GM23338 (cell line): ENCODE measurements around the gene STKLD1. TPM values are rescaled to one million over a fixed set of nuclear protein-coding genes. Genes with fewer than 3 reads are reported as not detected.

Experiments used
- ATAC-seq: fragments of 200-7000 bp; cut with Tn5 transposase; 3 replicates; pipeline ENCODE4 v1.9.1; 2020
- DNase-seq: peaks from one replicate; pipeline ENCODE4 v3.0.0-alpha.2; 2015; ENCODE audit warnings: low spot score
- H2AFZ ChIP-seq: fragments of 200-600 bp; sonication (generic); 2 replicates; pipeline ENCODE4 v1.8.0; 2016; ENCODE audit warnings: antibody characterized with exemption, mild to moderate bottlenecking, moderate library complexity
- H3F3A ChIP-seq: fragments of 200-600 bp; sonication (generic); replicated peaks from 2 replicates; pipeline ENCODE4 v1.8.0; 2017; ENCODE audit warnings: antibody characterized with exemption, mixed run types, low read depth
- H3K27ac ChIP-seq: fragments of 200-600 bp; sonication (generic); 2 replicates; pipeline ENCODE4 v1.6.1; 2016; ENCODE audit warnings: low read depth
- H3K27me3 ChIP-seq: fragments of 200-600 bp; sonication (generic); 2 replicates; pipeline ENCODE4 v1.8.0; 2016; ENCODE audit warnings: mild to moderate bottlenecking, mixed run types, moderate library complexity; ENCODE audit not compliant: insufficient read depth
- H3K36me3 ChIP-seq: fragments of 200-600 bp; sonication (generic); 2 replicates; pipeline ENCODE4 v1.8.0; 2016; ENCODE audit warnings: mild to moderate bottlenecking; ENCODE audit not compliant: insufficient read depth
- H3K4me1 ChIP-seq: fragments of 200-600 bp; sonication (generic); 2 replicates; pipeline ENCODE4 v1.8.0; 2016; ENCODE audit warnings: mild to moderate bottlenecking, moderate library complexity; ENCODE audit not compliant: insufficient read depth
- H3K4me2 ChIP-seq: fragments of 200-600 bp; sonication (generic); 2 replicates; pipeline ENCODE4 v1.7.1; 2017; ENCODE audit warnings: mixed run types
- H3K4me3 ChIP-seq: fragments of 200-600 bp; sonication (generic); 2 replicates; pipeline ENCODE4 v1.6.1; 2016; ENCODE audit warnings: mixed run types
- H3K79me2 ChIP-seq: fragments of 200-600 bp; sonication (generic); replicated peaks from 2 replicates; pipeline ENCODE4 v1.8.0; 2017; ENCODE audit warnings: mild to moderate bottlenecking; ENCODE audit not compliant: insufficient read depth
- H3K9me2 ChIP-seq: fragments of 200-600 bp; sonication (generic); 2 replicates; pipeline ENCODE4 v1.8.0; 2017; ENCODE audit not compliant: insufficient read depth
- H4K20me1 ChIP-seq: fragments of 200-600 bp; sonication (generic); replicated peaks from 2 replicates; pipeline ENCODE4 v1.8.0; 2017; ENCODE audit warnings: mild to moderate bottlenecking; ENCODE audit not compliant: insufficient read depth
- H3K27ac Mint-ChIP-seq: 2 replicates; pipeline ENCODE4 v1.8.0; 2020; ENCODE audit warnings: inconsistent platforms, mild to moderate bottlenecking, moderate library complexity, mixed read lengths
- H3K27me3 Mint-ChIP-seq: 3 replicates; pipeline ENCODE4 v1.8.0; 2022; ENCODE audit warnings: low read depth, mild to moderate bottlenecking, moderate library complexity, mixed read lengths, inconsistent platforms; ENCODE audit not compliant: insufficient read depth, poor library complexity
- H3K36me3 Mint-ChIP-seq: 3 replicates; pipeline ENCODE4 v1.8.0; 2021; ENCODE audit warnings: low read depth, mild to moderate bottlenecking, inconsistent platforms, moderate library complexity, mixed read lengths
- H3K4me1 Mint-ChIP-seq: 3 replicates; pipeline ENCODE4 v1.8.0; 2020; ENCODE audit warnings: mild to moderate bottlenecking, inconsistent platforms, mixed read lengths
- H3K4me3 Mint-ChIP-seq: 3 replicates; pipeline ENCODE4 v1.8.0; 2021; ENCODE audit warnings: moderate library complexity, mild to moderate bottlenecking, inconsistent platforms, mixed read lengths
- H3K9me3 Mint-ChIP-seq: 3 replicates; pipeline ENCODE4 v1.8.0; 2020; ENCODE audit warnings: moderate library complexity, mild to moderate bottlenecking, inconsistent platforms, mixed read lengths
- CREB1 ChIP-seq: fragments of 250-450 bp; sonication (Bioruptor Pico); IDR thresholded peaks from 2 replicates; pipeline ENCODE4 v1.5.0; 2020; ENCODE audit warnings: low read depth, mild to moderate bottlenecking, moderate library complexity
- ETS1 ChIP-seq: IDR thresholded peaks from 2 replicates; pipeline ENCODE4 v1.6.1; 2016; ENCODE audit warnings: antibody characterized with exemption
- JUNB ChIP-seq: IDR thresholded peaks from one replicate; pipeline ENCODE4 v1.6.1; 2016; ENCODE audit warnings: antibody characterized with exemption; ENCODE audit not compliant: unreplicated experiment
- NANOG ChIP-seq: IDR thresholded peaks from 2 replicates; pipeline ENCODE4 v1.6.1; 2016; ENCODE audit warnings: antibody characterized with exemption, borderline replicate concordance
- POLR2AphosphoS5 ChIP-seq: IDR thresholded peaks from 2 replicates; pipeline ENCODE4 v1.6.1; 2016; ENCODE audit warnings: antibody characterized with exemption, low read depth
- STAT1 ChIP-seq: IDR thresholded peaks from one replicate; pipeline ENCODE4 v1.6.1; 2016; ENCODE audit warnings: antibody characterized with exemption; ENCODE audit not compliant: unreplicated experiment
- ZNF114 ChIP-seq: fragments of 250-450 bp; sonication (Bioruptor Pico); IDR thresholded peaks from 2 replicates; pipeline ENCODE4 v1.5.0; 2020; ENCODE audit warnings: mild to moderate bottlenecking, moderate library complexity
- ZNF331 ChIP-seq: fragments of 250-450 bp; sonication (Bioruptor Pico); IDR thresholded peaks from 2 replicates; pipeline ENCODE4 v1.5.0; 2020; ENCODE audit warnings: low read depth, mild to moderate bottlenecking, moderate library complexity
- polyA plus RNA-seq: library from polyadenylated mRNA; unstranded; fragments of >200 nt; fragmentation: Nextera tagmentation; extraction: Ambion mirVana; gene quantifications from 2 replicates; pipeline ENCODE4 v1.2.1, GENCODE V29; 2016
- total RNA-seq: library from RNA; depleted of rRNA; stranded (reverse); fragments of >200 nt; shearing (Covaris generic); gene quantifications from 2 replicates; pipeline ENCODE4 v1.2.3, GENCODE V29; 2014
- TF ChIP-seq, protein P1 (sequence below): fragments of 250-450 bp; sonication (Bioruptor Pico); IDR thresholded peaks from 2 replicates; pipeline ENCODE4 v1.5.0; 2020; ENCODE audit warnings: mild to moderate bottlenecking, moderate library complexity

STKLD1 gene
- total and polyA plus RNA-seq, 2 experiments from 2014 or later, result 0.57 TPM; not detected in 1

DNA sequence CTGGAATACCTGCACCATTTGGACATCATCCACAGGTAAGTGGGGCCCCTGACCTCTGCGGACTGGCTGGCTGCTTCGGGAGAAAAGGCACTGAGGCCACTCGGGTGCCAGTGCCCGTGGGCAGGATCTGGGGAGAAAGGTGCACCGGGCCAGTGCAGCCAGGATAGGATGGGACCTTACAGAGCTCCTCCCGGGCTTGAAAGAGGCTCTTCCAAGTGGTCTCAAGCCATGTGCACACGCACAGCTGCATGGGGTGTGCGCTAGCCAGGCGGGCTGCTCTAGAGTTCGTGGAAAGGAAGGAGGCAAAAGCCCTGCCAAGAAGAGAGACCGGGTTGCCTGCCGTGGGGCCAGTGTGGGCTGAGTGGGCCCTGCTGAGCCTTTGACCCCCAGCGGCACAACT, 13.4 kb downstream of the STKLD1 start:
- no peak overlapping the region for H3K4me3 ChIP-seq
- no peaks in the 10 kb centered on the region for H4K20me1 ChIP-seq
- no peak overlapping the region for H3K27ac ChIP-seq
- peaks cover 11% of the 10 kb centered on the region for H3K27me3 Mint-ChIP-seq
- no peaks in the 10 kb centered on the region for H3K27me3 ChIP-seq
- H3K36me3 Mint-ChIP-seq, result no peaks in the 10 kb centered on the region
- H3K4me3 Mint-ChIP-seq, result no peak overlapping the region
- peaks cover 16% of the 10 kb centered on the region for H3K9me3 Mint-ChIP-seq
- TF ChIP-seq NANOG, result no peak
- TF ChIP-seq ZNF114 (CRISPR knock-in tag), result no peak
- TF ChIP-seq POLR2AphosphoS5, result no peak
- TF ChIP-seq ZNF331 (CRISPR knock-in tag), result no peak
- TF ChIP-seq, protein P1, sequence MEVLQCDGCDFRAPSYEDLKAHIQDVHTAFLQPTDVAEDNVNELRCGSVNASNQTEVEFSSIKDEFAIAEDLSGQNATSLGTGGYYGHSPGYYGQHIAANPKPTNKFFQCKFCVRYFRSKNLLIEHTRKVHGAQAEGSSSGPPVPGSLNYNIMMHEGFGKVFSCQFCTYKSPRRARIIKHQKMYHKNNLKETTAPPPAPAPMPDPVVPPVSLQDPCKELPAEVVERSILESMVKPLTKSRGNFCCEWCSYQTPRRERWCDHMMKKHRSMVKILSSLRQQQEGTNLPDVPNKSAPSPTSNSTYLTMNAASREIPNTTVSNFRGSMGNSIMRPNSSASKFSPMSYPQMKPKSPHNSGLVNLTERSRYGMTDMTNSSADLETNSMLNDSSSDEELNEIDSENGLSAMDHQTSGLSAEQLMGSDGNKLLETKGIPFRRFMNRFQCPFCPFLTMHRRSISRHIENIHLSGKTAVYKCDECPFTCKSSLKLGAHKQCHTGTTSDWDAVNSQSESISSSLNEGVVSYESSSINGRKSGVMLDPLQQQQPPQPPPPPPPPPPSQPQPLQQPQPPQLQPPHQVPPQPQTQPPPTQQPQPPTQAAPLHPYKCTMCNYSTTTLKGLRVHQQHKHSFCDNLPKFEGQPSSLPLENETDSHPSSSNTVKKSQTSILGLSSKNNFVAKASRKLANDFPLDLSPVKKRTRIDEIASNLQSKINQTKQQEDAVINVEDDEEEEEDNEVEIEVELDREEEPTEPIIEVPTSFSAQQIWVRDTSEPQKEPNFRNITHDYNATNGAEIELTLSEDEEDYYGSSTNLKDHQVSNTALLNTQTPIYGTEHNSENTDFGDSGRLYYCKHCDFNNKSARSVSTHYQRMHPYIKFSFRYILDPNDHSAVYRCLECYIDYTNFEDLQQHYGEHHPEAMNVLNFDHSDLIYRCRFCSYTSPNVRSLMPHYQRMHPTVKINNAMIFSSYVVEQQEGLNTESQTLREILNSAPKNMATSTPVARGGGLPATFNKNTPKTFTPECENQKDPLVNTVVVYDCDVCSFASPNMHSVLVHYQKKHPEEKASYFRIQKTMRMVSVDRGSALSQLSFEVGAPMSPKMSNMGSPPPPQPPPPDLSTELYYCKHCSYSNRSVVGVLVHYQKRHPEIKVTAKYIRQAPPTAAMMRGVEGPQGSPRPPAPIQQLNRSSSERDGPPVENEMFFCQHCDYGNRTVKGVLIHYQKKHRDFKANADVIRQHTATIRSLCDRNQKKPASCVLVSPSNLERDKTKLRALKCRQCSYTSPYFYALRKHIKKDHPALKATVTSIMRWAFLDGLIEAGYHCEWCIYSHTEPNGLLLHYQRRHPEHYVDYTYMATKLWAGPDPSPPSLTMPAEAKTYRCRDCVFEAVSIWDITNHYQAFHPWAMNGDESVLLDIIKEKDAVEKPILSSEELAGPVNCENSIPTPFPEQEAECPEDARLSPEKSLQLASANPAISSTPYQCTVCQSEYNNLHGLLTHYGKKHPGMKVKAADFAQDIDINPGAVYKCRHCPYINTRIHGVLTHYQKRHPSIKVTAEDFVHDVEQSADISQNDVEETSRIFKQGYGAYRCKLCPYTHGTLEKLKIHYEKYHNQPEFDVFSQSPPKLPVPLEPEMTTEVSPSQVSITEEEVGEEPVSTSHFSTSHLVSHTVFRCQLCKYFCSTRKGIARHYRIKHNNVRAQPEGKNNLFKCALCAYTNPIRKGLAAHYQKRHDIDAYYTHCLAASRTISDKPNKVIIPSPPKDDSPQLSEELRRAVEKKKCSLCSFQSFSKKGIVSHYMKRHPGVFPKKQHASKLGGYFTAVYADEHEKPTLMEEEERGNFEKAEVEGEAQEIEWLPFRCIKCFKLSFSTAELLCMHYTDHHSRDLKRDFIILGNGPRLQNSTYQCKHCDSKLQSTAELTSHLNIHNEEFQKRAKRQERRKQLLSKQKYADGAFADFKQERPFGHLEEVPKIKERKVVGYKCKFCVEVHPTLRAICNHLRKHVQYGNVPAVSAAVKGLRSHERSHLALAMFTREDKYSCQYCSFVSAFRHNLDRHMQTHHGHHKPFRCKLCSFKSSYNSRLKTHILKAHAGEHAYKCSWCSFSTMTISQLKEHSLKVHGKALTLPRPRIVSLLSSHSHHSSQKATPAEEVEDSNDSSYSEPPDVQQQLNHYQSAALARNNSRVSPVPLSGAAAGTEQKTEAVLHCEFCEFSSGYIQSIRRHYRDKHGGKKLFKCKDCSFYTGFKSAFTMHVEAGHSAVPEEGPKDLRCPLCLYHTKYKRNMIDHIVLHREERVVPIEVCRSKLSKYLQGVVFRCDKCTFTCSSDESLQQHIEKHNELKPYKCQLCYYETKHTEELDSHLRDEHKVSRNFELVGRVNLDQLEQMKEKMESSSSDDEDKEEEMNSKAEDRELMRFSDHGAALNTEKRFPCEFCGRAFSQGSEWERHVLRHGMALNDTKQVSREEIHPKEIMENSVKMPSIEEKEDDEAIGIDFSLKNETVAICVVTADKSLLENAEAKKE (CRISPR knock-in tag), result no peak
- no peak for TF ChIP-seq CREB1 (CRISPR knock-in tag)
- TF ChIP-seq STAT1, result no peak
- no peak for TF ChIP-seq JUNB
- TF ChIP-seq ETS1, result no peak
- no peaks in the 10 kb centered on the region for H3K9me2 ChIP-seq
- no peak overlapping the region for H3K4me2 ChIP-seq
- H3K79me2 ChIP-seq, result no peaks in the 10 kb centered on the region
- DNase-seq (no peak), ATAC-seq (no peak)
- no peaks in the 10 kb centered on the region for H3K36me3 ChIP-seq
- no peaks in the 10 kb centered on the region for H3K4me1 Mint-ChIP-seq
- no peaks in the 10 kb centered on the region for H3F3A ChIP-seq
- no peak overlapping the region for H2AFZ ChIP-seq
- no peaks in the 10 kb centered on the region for H3K4me1 ChIP-seq
- H3K27ac Mint-ChIP-seq, result no peak overlapping the region
